SH-SY5Y (cell line): Measurements from ENCODE around the gene ASXL3.

Source experiments
- GATA2 ChIP-seq: IDR thresholded peaks from 2 replicates; pipeline ENCODE4 v1.6.1; 2011; ENCODE audit warnings: mild to moderate bottlenecking, low read depth, low read length
- GATA3 ChIP-seq: IDR thresholded peaks from 2 replicates; pipeline ENCODE4 v1.6.1; 2011; ENCODE audit warnings: low read depth, mild to moderate bottlenecking, low read length, moderate library complexity

The ASXL3 gene

DNA sequence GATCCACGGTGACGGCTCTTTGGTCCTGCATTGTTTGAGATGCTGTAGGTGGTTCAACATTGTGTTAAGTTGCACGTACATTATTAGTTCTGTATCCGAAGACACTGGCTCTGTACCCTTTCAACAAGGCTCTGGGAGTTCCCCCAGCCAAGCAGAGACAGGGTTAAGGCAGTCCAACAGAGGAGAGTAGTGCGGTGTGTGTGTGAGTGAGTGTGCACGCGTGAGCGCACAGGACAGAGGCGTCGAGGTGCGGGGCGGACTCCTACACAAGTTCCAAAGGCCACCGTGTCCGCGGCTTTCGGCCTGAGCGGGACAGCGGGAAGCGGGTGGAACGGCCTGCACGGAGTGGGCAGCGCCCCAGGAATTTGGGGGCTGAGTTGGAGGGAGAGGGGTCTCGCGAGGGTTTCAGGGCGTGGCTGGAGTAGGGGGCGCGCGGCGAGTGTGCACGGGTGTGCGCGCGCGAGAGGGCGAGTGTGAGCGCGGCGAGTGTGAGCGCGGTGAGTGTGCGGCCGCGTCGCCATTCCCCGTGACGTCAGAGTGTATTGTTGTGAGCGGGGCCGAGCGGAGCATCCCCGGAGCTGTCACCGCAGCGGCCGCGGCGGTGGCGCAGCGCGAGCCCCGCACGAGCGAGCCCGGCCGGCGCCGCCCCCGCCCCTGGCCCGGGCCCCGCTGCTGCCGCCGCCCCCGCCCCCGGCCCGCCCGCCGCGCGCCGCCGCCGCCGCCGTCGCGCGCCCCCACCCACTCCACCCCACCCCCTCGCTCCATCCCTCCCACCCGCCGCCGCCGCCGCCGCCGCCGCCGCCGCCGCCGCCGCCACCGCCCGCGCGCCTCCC is at the start of gene ASXL3:
Gene ASXL3, plus strand, starts transcription at position 535 of the 833 bp plus-strand sequence. CDS start 413 bp downstream, outside the sequence.
- TF ChIP-seq GATA3 = no peak
- TF ChIP-seq GATA2 = no peak

DNA sequence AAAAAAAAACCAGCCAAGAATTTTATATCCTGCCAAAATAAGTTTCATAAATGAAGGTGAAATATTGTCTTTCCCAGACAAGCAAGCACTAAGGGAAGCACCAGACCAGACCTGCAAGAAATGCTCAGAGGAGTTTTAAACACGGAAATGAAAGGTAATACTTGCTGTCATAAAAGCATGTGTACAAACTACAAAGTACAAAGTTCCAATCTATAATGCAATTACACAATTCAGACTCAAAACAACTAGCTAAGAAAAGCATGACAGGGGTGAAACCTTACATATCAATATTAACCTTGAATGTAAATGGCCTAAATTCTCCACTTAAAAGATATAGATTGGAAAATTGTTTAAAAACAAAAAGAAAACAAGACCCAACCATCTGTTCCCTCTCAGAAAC is 45.0 kb upstream of the ASXL3 start:
- TF ChIP-seq GATA3 (no peak), GATA2 (no peak)

- TF ChIP-seq GATA2 = no peak
- no peak for TF ChIP-seq GATA3
Observed at GRCh38 chr18:33536904-33537303, 41.1 kb upstream of the ASXL3 start.

GRCh38 chr18:33538418-33539042 is 39.5 kb upstream of the ASXL3 start:
- TF ChIP-seq GATA3 = no peak

- TF ChIP-seq GATA3 (no peak), GATA2 (no peak)
Observed at GRCh38 chr18:33540392-33540791, 37.6 kb upstream of the ASXL3 start.

DNA sequence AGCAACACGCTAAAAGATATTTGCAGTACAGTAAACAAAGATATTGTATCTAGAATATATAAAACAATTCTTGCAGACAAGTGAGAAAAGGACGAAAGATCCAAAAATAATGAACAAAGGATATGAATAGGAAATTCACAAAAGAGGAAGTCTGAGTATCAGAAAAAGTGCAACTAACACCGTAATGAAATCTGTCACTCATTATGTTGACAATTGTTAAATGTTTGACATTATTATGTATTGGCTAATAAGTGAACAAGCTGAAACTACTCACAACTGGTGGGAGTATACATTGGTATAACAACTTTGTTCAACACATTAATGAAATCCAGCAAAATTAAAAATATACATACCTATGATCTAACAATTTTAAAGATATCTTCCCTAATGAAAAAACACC is 36.7 kb upstream of the ASXL3 start:
- no peak for TF ChIP-seq GATA2
- no peak for TF ChIP-seq GATA3

GRCh38 chr18:33556846-33557245 is 21.2 kb upstream of the ASXL3 start:
- TF ChIP-seq GATA2 (no peak), GATA3 (no peak)

DNA sequence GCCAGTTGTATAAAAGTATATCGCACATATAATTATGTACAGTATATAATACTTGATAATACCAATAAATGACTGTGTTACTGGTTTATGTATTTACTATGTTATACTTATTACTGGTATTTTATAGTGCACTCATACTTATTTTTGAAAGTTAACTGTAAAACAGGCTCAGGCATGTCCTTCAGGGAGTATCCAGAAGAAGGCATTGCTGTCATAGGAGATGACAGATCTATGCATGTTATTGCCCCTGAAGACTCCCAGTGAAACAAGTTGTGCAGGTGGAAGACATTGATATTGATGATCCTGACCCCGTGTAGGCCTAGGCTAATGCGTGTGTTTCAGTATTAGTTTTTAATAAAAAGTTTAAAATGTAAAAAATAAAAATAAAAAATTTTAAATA is 20.3 kb upstream of the ASXL3 start:
- TF ChIP-seq GATA3 (no peak), GATA2 (no peak)

DNA sequence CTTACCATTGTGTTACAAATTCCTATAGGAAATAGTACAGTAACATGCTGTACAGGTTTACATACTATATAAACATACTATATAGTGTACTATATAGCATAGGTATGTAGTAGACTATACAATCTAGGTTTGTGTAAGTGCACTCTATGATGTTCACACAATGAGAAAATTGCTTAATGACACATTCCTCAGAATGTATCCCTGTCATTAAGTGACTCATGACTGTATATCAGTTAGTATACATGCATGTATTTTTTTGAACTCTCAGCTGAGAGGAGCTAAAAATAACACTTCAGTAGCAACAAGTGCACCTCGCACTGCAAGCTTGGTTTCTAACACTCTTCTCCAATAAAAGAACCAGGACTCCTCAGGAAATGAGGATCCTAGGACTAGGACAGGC is 19.5 kb upstream of the ASXL3 start:
- TF ChIP-seq GATA2 = no peak
- no peak for TF ChIP-seq GATA3

- TF ChIP-seq GATA3 = no peak
- TF ChIP-seq GATA2 = no peak
Observed at GRCh38 chr18:33560686-33561370, 17.2 kb upstream of the ASXL3 start.

DNA sequence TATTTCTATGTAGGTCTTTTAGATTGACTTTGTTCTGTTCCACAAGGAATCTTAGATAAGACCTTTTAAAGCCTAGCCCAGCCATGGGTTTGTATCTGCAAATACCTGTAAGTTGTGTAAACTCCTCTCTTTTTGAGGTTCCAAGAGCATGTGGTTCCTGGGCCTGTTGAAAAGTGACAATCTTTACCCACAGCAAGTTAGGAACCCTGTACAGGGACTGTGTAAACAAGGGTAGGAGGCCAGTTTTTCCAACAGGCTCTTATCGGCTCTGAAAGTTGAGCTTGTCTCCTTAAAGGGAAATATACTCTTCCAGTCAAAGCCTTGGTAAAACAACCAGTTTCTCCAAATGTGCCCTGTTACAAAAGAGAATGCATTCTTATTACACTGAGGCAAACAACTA is 15.3 kb upstream of the ASXL3 start:
- TF ChIP-seq GATA3 (no peak), GATA2 (no peak)

DNA sequence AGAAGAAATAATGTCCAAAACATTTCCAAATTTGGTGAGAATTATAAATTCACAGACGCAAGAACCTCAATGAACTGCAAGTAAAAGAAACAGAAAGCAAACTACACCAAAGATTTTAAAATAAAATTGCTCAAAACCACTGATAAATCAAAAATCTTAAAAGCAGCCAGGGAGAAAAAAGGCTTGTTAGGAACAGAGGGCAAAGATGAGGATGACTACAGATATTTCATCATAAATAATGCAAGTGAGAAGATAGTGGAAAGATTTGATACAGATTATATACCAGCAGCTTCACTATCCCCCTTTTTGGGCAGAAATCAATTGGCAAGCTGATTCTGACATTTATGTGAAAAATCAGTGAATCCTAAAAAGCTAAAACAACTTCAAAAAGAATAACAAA is 10.3 kb upstream of the ASXL3 start:
- TF ChIP-seq GATA2 (no peak), GATA3 (no peak)

DNA sequence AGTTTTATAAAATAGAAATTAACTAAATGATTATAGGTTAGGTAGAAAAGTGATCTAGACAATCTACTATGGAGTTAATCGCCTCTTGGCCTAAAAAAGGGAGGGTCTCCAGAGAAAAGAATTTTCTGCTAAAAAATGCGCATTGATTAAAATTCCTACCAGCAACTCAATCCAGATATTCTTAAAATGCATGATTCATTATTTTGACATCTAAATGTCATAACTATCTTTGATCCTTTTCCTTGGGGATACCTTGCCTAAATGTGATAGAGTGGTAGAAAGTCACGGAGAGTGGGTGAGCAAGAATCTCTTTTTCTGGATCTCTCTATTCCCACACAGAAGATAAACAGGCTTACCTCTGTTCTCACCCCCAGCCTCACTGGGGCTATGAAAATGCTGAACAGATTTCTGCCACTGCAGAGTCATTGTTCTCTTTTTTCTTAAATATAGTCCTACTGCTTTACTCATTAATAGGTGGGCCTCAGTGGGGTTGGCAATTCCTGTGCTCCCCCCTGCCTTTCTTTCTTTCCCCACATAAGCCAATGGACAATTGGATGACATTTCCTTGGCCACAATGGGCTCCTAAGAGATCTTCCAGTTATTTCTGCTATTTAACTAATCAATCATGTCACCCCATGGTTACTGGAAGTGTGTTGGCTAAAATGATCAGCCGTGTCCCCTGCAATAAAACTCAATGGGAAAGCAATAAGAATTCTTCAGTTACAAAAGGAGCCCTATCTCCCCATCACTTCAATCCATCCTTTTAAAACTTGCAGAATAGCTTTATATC is 5.8 kb upstream of the ASXL3 start:
- no peak for TF ChIP-seq GATA3
- no peak for TF ChIP-seq GATA2

DNA sequence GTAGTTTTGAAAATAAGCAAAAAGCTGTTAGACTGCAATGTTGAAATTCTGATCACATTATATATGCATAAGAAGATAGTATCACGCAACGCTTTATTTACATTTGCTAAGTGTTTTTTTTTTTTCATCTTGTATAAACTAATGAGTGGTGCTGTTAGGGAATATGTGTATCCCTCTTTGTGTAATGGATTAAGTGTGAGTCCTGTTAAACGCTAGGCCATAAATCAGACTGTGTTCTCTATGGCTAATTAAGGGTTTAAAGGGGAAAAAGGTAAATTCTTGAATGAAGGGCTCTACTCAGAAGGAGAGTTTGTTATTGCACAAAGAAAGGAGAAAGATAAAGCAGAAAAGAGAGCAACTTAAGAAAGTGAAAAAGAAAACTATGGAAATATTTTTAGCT is 4.8 kb upstream of the ASXL3 start:
- TF ChIP-seq GATA2 (no peak), GATA3 (no peak)

DNA sequence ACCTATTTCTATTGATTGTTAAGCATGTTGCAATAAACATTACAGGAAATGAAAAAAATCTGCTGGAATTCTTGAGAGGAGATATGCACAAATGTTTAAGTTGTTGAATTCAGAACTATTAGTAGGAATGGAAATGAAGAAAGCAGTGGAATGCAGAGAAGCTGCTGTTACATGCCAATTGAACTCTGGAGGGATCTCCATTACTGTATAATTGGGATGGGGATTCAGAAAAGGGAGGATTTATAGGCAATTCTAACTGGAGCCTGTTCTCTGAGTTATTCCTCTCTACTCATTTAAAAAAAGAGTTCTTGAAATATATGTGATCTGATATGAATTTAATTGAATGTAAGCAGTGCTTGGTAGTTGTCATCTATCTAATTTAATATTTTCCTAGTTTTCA is 2.6 kb upstream of the ASXL3 start:
- no peak for TF ChIP-seq GATA2
- TF ChIP-seq GATA3 = no peak
